IPS DF 4.7 (cell line): ENCODE data around the gene MEN1.
"Not testable (repeated sequence)": the region's sequence is repeated elsewhere in the genome, so short reads cannot be mapped to it uniquely, and the experiment has no call there.

ENCODE experiments used
- DNase-seq: peaks from one replicate; pipeline ENCODE4 v3.0.0-alpha.2; 2013; ENCODE audit warnings: low spot score; ENCODE audit errors: extremely low read depth

The MEN1 gene

GRCh38 chr11:64845776-64846129 is 35.4 kb upstream of the MEN1 start:
- not testable (repeated sequence) for DNase-seq

GRCh38 chr11:64845129-64845775 is 34.9 kb upstream of the MEN1 start:
- no peak for DNase-seq

- DNase-seq, result no peak
Measured at GRCh38 chr11:64844330-64845128, 34.2 kb upstream of the MEN1 start, which contains the start of gene CDC42BPG. TSS of gene CDC42BPG (minus strand) at chr11:64844653. CDS start at chr11:64844569, 84 bp downstream.

GRCh38 chr11:64843686-64844329 is 33.5 kb upstream of the MEN1 start:
- DNase-seq, result no peak

GRCh38 chr11:64842851-64843685 is 32.7 kb upstream of the MEN1 start:
- DNase-seq, result no peak

- DNase-seq, result no peak
Measured at GRCh38 chr11:64842366-64842759, 32.0 kb upstream of the MEN1 start.

GRCh38 chr11:64841592-64842365 is 31.4 kb upstream of the MEN1 start:
- no peak for DNase-seq

- DNase-seq, result no peak
Measured at GRCh38 chr11:64839887-64840782, 29.8 kb upstream of the MEN1 start.

- DNase-seq, result no peak
Measured at GRCh38 chr11:64839335-64839734, 29.0 kb upstream of the MEN1 start.

- DNase-seq, result no peak
Measured at GRCh38 chr11:64838600-64839334, 28.4 kb upstream of the MEN1 start.

GRCh38 chr11:64837887-64838351 is 27.6 kb upstream of the MEN1 start:
- no peak for DNase-seq

GRCh38 chr11:64836448-64837072 is 26.2 kb upstream of the MEN1 start:
- no peak for DNase-seq

GRCh38 chr11:64835616-64836447 is 25.5 kb upstream of the MEN1 start:
- DNase-seq, result no peak

- no peak for DNase-seq
Measured at GRCh38 chr11:64834723-64835615, 24.6 kb upstream of the MEN1 start.

GRCh38 chr11:64834031-64834722 is 23.8 kb upstream of the MEN1 start:
- no peak for DNase-seq

GRCh38 chr11:64833509-64833908 is 23.2 kb upstream of the MEN1 start:
- no peak for DNase-seq
